HG03342 (cell line): ENCODE results near the gene PLCB3.

Source experiments
- ATAC-seq: cut with Tn5 transposase; IDR thresholded peaks from one replicate; pipeline ENCODE4 v1.9.1; 2021; ENCODE audit warnings: mild to moderate bottlenecking, moderate library complexity; ENCODE audit not compliant: unreplicated experiment

The PLCB3 gene

GRCh38 chr11:64249563-64250414 lies 1.5 kb upstream of the PLCB3 start:
- ATAC-seq = no peak

DNA sequence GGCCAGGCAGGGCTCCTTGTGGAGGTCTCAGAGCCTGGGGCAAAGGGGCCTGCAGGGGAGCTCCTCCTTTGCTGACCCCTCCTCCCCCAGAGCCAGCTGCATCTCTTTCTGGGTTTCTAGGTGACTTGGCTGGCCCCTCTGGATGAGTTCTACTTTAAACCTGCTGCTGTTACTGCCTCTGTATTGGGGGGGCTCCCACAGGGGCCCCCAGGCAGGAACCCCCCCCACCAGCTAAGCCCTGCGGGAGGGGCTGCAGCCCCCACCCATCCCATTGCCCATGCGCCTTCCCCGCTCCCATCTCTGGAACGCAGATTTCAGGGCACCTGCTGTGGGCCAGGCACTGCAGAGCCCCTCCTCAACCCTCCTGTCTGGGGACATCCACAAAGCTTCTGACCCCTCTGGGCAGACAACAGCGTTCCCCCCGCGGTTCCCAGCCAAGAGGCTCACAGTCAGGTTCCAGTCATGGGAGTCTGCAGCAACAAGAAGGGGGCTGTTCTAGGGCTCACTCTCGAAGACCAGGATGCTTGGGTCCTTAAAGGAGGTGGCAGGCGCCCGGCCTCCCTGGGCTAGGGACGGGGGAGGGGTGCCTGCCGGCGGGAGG lies 815 bp upstream of the PLCB3 start:
- no peak for ATAC-seq

DNA sequence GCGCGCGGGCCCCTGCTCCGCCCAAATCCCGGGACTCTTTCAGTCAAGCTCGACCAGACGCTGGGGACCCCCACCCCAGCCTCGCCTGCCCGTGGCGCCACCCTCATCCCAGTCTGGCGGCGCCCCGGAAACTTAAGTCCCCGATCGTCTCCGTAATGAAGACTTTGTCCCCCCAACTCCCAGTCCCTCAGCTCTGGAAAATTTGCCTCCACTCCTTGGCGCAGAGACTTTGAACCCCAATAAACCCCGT lies 348 bp downstream of the PLCB3 start:
- ATAC-seq = no peak

DNA sequence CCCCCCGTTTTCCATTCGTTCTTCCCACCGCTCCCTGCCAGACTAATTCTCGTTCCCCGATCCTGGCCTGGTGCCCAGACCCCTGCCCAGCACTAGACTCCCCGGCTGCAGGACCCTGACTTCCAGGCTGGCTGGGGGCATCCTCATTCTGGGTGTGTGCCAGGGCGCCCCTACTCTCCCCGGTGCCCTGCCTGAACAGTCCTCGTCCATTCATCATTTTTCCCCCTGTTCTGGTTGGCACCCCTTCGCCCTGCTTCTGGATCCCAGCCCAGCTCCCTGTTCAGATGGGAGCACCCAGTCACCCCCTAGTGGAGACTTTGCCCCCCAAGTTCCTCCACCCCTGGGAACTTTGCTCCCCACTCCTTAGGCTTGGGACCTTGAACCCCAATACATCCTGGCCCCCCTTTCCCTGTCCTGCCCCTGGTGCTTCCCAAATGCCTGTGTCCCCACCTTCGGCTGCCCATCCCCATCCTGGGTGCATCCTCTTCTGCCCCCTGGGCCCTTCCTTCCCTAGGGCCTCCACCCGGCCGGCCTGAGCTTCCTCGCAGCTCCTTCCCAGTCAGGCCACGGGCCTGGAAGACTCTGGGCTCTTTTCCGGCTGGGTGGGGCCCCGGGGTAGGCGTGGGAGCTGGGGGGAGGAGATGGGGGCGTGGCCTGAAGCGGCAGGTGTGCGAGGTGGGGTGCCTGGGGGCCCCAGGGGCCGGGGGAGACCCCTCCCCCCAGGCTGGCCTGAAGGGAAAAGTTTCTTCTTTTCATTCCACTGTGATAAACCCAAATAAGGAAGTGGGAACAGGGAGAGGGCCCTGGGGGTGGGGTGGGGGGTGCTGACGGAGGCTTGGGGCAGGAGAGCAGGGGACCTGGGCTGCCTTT lies 908 bp downstream of the PLCB3 start:
- ATAC-seq = no peak

GRCh38 chr11:64253043-64253442 lies 1.7 kb downstream of the PLCB3 start:
- no peak for ATAC-seq

GRCh38 chr11:64253481-64253880 lies 2.2 kb downstream of the PLCB3 start:
- no peak for ATAC-seq

DNA sequence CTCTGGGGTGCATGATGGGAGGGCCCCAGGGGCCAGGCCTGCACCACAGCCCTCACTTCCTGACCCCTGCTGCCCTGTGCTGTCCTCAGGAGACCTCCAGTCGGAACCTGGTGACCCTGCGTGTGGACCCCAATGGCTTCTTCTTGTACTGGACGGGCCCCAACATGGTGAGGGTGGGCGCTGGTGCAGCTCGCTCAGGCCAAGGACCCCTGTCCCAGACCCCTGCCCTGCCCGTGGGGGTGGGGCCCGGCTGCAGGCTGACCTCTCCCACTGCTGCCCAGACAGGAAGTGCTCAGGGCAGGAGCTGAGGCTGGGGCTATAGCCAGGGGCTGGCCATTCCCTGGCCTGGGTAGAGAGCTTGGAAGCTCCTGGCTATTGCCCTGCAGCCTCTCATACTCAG lies 3.0 kb downstream of the PLCB3 start:
- no peak for ATAC-seq

- no peak for ATAC-seq
Measured at GRCh38 chr11:64255135-64256128, 4.1 kb downstream of the PLCB3 start.

GRCh38 chr11:64256300-64256699 lies 5.0 kb downstream of the PLCB3 start:
- ATAC-seq = no peak

DNA sequence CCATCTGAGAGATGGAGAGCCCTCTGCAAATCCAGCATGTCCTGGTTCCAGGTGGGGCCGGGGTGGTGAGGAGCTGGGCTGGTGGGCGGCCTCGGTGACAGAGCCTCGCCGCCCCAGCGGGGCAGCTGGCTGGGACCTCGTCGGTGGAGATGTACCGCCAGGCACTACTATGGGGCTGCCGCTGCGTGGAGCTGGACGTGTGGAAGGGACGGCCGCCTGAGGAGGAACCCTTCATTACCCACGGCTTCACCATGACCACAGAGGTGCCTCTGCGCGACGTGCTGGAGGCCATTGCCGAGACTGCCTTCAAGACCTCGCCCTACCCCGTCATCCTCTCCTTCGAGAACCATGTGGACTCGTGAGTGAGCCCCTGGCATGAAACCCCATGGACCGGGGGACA lies 7.0 kb downstream of the PLCB3 start:
- no peak for ATAC-seq

GRCh38 chr11:64258946-64259532 lies 7.7 kb downstream of the PLCB3 start:
- ATAC-seq = no peak

- no peak for ATAC-seq
Measured at GRCh38 chr11:64259533-64260067, 8.3 kb downstream of the PLCB3 start.

DNA sequence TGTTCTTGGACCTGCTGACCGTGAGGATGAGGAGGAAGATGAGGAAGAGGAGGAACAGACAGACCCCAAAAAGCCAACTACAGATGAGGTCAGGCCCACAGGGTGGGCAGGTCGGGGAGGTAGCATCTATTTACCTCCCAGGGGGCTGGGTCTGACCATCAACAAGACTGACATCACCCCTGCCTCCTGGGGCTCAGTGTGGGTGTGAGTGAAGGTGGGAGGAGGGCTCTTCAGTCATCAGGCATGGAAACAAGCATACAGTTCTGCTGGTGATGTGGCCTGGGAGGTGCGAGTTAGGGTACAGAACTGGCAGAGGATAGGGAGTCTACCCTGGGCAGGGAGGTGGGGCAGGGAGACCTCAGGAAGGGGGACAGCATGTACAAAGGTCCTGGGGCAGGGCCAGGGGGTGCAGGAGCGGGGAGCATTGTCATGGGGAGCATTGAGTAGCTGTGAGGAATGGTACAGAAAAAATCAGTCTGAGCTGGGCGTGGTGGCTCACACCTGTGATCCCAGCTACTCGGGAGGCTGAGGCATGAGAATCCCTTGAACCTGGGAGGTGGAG lies 8.9 kb downstream of the PLCB3 start:
- ATAC-seq = no peak

- no peak for ATAC-seq
Measured at GRCh38 chr11:64261556-64262080, 10.3 kb downstream of the PLCB3 start.

GRCh38 chr11:64262271-64263002 lies 11.1 kb downstream of the PLCB3 start:
- ATAC-seq = no peak

GRCh38 chr11:64263021-64263946 lies 12.0 kb downstream of the PLCB3 start:
- ATAC-seq = no peak

- no peak for ATAC-seq
Measured at GRCh38 chr11:64263947-64264317, 12.6 kb downstream of the PLCB3 start.

- no peak for ATAC-seq
Measured at GRCh38 chr11:64264371-64264852, 13.1 kb downstream of the PLCB3 start.
